SK-N-SH (cell line): ENCODE results near the gene PAN3.

Experiments used
- ELF1 ChIP-seq: IDR thresholded peaks from 2 replicates; pipeline ENCODE4 v1.4.0; 2012
- IRF3 ChIP-seq: fragments of 150-350 bp; IDR thresholded peaks from 2 replicates; pipeline ENCODE4 v1.6.1; 2016; ENCODE audit warnings: mild to moderate bottlenecking, low read depth, low read length
- JUND ChIP-seq: IDR thresholded peaks from 2 replicates; pipeline ENCODE4 v1.4.0; 2012
- NRF1 ChIP-seq: IDR thresholded peaks from 2 replicates; pipeline ENCODE4 v1.6.1; 2012; ENCODE audit warnings: low read depth, mild to moderate bottlenecking, low read length
- POLR2AphosphoS5 ChIP-seq: IDR thresholded peaks from 2 replicates; pipeline ENCODE4 v1.6.1; 2012; ENCODE audit warnings: low read depth, low read length
- SIN3A ChIP-seq: IDR thresholded peaks from 2 replicates; pipeline ENCODE4 v1.6.1; 2012; ENCODE audit warnings: low read depth, mild to moderate bottlenecking, low read length, moderate library complexity, borderline replicate concordance
- YY1 ChIP-seq: IDR thresholded peaks from 2 replicates; pipeline ENCODE4 v1.4.0; 2012; ENCODE audit warnings: low read depth, mild to moderate bottlenecking
- TF ChIP-seq, protein P1 (sequence below): fragments of 200-600 bp; sonication (generic); IDR thresholded peaks from 2 replicates; pipeline ENCODE4 v1.6.1; 2017; ENCODE audit warnings: antibody characterized with exemption, mild to moderate bottlenecking, moderate library complexity
- TF ChIP-seq, protein P2 (sequence below): IDR thresholded peaks from 2 replicates; pipeline ENCODE4 v1.6.1; 2012; ENCODE audit warnings: mild to moderate bottlenecking, low read depth, low read length, moderate library complexity
- TF ChIP-seq, protein P3 (sequence below): fragments of 150-350 bp; IDR thresholded peaks from 2 replicates; pipeline ENCODE4 v1.6.1; 2017; ENCODE audit warnings: antibody characterized with exemption, low read length, low read depth, borderline replicate concordance

- TF ChIP-seq YY1 (no peak), SIN3A (no peak), JUND (no peak), POLR2AphosphoS5 (no peak), NRF1 (no peak), ELF1 (no peak), IRF3 (no peak)
- TF ChIP-seq, protein P1, sequence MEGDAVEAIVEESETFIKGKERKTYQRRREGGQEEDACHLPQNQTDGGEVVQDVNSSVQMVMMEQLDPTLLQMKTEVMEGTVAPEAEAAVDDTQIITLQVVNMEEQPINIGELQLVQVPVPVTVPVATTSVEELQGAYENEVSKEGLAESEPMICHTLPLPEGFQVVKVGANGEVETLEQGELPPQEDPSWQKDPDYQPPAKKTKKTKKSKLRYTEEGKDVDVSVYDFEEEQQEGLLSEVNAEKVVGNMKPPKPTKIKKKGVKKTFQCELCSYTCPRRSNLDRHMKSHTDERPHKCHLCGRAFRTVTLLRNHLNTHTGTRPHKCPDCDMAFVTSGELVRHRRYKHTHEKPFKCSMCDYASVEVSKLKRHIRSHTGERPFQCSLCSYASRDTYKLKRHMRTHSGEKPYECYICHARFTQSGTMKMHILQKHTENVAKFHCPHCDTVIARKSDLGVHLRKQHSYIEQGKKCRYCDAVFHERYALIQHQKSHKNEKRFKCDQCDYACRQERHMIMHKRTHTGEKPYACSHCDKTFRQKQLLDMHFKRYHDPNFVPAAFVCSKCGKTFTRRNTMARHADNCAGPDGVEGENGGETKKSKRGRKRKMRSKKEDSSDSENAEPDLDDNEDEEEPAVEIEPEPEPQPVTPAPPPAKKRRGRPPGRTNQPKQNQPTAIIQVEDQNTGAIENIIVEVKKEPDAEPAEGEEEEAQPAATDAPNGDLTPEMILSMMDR, result no peak
- TF ChIP-seq, protein P2, sequence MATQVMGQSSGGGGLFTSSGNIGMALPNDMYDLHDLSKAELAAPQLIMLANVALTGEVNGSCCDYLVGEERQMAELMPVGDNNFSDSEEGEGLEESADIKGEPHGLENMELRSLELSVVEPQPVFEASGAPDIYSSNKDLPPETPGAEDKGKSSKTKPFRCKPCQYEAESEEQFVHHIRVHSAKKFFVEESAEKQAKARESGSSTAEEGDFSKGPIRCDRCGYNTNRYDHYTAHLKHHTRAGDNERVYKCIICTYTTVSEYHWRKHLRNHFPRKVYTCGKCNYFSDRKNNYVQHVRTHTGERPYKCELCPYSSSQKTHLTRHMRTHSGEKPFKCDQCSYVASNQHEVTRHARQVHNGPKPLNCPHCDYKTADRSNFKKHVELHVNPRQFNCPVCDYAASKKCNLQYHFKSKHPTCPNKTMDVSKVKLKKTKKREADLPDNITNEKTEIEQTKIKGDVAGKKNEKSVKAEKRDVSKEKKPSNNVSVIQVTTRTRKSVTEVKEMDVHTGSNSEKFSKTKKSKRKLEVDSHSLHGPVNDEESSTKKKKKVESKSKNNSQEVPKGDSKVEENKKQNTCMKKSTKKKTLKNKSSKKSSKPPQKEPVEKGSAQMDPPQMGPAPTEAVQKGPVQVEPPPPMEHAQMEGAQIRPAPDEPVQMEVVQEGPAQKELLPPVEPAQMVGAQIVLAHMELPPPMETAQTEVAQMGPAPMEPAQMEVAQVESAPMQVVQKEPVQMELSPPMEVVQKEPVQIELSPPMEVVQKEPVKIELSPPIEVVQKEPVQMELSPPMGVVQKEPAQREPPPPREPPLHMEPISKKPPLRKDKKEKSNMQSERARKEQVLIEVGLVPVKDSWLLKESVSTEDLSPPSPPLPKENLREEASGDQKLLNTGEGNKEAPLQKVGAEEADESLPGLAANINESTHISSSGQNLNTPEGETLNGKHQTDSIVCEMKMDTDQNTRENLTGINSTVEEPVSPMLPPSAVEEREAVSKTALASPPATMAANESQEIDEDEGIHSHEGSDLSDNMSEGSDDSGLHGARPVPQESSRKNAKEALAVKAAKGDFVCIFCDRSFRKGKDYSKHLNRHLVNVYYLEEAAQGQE, result no peak
- TF ChIP-seq, protein P3, sequence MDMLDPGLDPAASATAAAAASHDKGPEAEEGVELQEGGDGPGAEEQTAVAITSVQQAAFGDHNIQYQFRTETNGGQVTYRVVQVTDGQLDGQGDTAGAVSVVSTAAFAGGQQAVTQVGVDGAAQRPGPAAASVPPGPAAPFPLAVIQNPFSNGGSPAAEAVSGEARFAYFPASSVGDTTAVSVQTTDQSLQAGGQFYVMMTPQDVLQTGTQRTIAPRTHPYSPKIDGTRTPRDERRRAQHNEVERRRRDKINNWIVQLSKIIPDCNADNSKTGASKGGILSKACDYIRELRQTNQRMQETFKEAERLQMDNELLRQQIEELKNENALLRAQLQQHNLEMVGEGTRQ, result no peak
These were observed 81.2 kb downstream of the PAN3 start for GRCh38 chr13:28219408-28220099.
